SK-N-MC (cell line): ENCODE data around the gene SLC4A8.

Experiments
- EZH2 ChIP-seq: fragments of 200-600 bp; sonication (generic); IDR thresholded peaks from one replicate; pipeline ENCODE4 v1.6.1; 2017; ENCODE audit warnings: antibody characterized with exemption
- POLR2AphosphoS5 ChIP-seq: IDR thresholded peaks from 2 replicates; pipeline ENCODE4 v1.6.1; 2012; ENCODE audit warnings: mild to moderate bottlenecking, low read depth, low read length, borderline replicate concordance

DNA sequence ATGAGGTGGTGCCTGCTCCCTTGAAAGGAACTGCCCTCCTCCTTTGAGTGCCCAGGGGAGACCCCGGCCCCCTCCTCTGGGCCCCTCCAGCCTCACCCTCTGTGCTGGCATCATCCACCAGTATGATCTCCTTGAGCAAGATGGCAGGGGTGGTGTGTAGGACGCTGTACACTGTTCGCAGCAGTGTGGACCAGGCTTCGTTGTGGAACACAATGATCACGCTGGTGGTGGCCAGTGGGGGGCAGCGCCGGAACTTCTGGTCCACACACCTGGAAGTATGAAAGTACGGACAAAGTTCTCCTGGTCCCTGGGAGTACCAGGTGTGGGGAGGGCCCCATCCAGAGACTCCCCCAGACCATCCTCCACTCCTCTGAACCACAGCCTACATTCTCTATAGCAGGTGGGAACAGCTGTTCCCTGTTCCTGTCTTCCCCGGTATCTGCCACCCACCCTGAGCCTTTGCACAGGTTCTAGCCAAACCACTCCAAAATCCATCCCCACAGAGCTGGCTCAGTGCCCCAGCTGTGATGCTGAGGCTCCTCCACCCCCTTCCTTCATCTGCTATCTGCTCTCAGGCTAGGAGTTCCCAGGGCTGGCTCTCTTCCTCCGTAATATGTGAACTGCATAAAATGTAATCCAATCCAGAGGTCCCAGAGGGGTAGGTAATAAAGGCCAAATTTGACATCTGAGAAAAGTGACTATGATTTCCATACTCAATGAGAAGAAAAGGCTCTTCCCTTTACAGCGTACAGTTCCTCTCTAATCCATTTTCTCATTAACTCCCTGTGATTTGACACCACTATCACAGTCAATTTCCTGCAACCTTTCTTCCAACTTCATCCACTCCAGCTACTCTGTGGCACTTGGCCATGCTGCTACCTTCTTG lies 47.3 kb upstream of the SLC4A8 start:
- TF ChIP-seq POLR2AphosphoS5: no peak
- TF ChIP-seq EZH2: no peak
